Naive thymus-derived CD8-positive, alpha-beta T cell (primary cell): Measurements from ENCODE around the gene STIM1. TPM values are rescaled to one million over a fixed set of nuclear protein-coding genes. Genes with fewer than 3 reads are reported as not detected.
"Not testable (repeated sequence)": the region's sequence is repeated elsewhere in the genome, so short reads cannot be mapped to it uniquely, and the experiment has no call there.

Experiments
- ATAC-seq, 2 donors: fragments of 150-1000 bp; cut with Tn5 transposase in 1 of 2; sonication (Bioruptor Pico), chemical (Tn5 transposase) in 1 of 2; 1 replicate in 1 of 2; 2 replicates in 1 of 2; pipeline ENCODE4 v1.10.0; 2021; ENCODE audit warnings: mild to moderate bottlenecking in 2 of 2, moderate library complexity in 2 of 2
- POLR2A ChIA-PET: fragments of 350-600 bp; sonication (Branson Sonifier 250); formaldehyde crosslinking; loops from one replicate; lab custom pipeline; 2021; ENCODE audit warnings: antibody characterized with exemption; lab: Charles Lee
- DNase-seq, 10 donors: peaks; one replicate each; pipeline versions ENCODE4 v3.0.0 to v3.0.0-alpha.2; 2020 to 2022
- H3K27ac Mint-ChIP-seq, 10 donors: one replicate each; pipeline ENCODE4 v1.8.0; 2020 to 2022; ENCODE audit warnings: mild to moderate bottlenecking in 10 of 10, mixed read lengths in 10 of 10, moderate library complexity in 4 of 10, inconsistent platforms in 1 of 10
- H3K27me3 Mint-ChIP-seq, 5 donors: one replicate each; pipeline ENCODE4 v1.8.0; 2021 to 2022; ENCODE audit warnings: mixed read lengths in 5 of 5
- H3K36me3 Mint-ChIP-seq, 3 donors: one replicate each; pipeline ENCODE4 v1.8.0; 2020 to 2022; ENCODE audit warnings: mixed read lengths in 3 of 3, mild to moderate bottlenecking in 2 of 3, inconsistent platforms in 1 of 3
- H3K4me1 Mint-ChIP-seq, 4 donors: one replicate each; pipeline ENCODE4 v1.8.0; 2021 to 2022; ENCODE audit warnings: mixed read lengths in 4 of 4
- H3K4me3 Mint-ChIP-seq, 10 donors: one replicate each; pipeline ENCODE4 v1.8.0; 2020 to 2022; ENCODE audit warnings: mild to moderate bottlenecking in 10 of 10, mixed read lengths in 10 of 10, moderate library complexity in 6 of 10, inconsistent platforms in 1 of 10
- H3K9me3 Mint-ChIP-seq, 9 donors: one replicate each; pipeline ENCODE4 v1.8.0; 2020 to 2022; ENCODE audit warnings: mixed read lengths in 9 of 9, mild to moderate bottlenecking in 3 of 9, inconsistent platforms in 1 of 9, moderate library complexity in 1 of 9
- polyA plus RNA-seq, 3 donors: library from polyadenylated mRNA; unstranded; fragments of 300-500 nt; fragmentation: Illumina TruSeq; gene quantifications; one replicate each; pipeline ENCODE4 v1.2.3, GENCODE V29; 2021
- total RNA-seq, 8 experiments: library from RNA in 2 of 8; stranded (reverse) in 2 of 8; gene quantifications; one replicate each; pipeline ENCODE4 v1.2.3 and lab custom pipeline; 2021 to 2026

The STIM1 gene
- total and polyA plus RNA-seq, 5 experiments from 2014 or later, result 33.4 to 101 (median 39.0) TPM

DNA sequence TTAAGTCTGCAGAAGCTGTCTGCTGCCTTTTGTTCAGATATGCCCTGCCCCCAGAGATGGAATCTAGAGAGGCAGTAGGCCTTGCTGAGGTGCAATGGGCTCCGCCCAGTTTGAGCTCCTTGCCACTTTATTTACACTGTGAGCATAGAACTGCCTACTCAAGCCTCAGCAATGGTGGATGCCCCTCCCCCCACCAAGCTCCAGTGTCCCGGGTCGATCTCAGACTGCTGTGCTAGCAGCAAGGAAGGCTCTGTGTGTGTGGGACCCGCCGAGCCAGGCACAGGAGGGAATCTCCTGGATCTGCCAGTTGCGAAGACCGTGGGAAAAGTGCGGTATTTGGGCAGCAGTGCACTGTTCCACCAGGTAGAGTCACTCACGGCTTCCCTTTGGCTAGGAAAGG, 161.1 kb downstream of the STIM1 start:
- POLR2A ChIA-PET, result interaction anchor here (0.8 kb wide), 1 partner anchor 10 kb away, joined by 4 read pairs; no protein-coding TSS in a partner anchor
- peak overlapping the region in 1 of 10 donors; percentile 42 for H3K4me3 Mint-ChIP-seq
- not testable (repeated sequence) for H3K9me3 Mint-ChIP-seq, DNase-seq, ATAC-seq, H3K27me3 Mint-ChIP-seq
- peak overlapping the region in 1 of 10 donors; percentile 22 for H3K27ac Mint-ChIP-seq
- peaks cover 0 to 11% (median 9%) of the 10 kb centered on the region in 3 donors for H3K36me3 Mint-ChIP-seq
- peaks cover 46 to 85% (median 81%) of the 10 kb centered on the region in 4 donors for H3K4me1 Mint-ChIP-seq

DNA sequence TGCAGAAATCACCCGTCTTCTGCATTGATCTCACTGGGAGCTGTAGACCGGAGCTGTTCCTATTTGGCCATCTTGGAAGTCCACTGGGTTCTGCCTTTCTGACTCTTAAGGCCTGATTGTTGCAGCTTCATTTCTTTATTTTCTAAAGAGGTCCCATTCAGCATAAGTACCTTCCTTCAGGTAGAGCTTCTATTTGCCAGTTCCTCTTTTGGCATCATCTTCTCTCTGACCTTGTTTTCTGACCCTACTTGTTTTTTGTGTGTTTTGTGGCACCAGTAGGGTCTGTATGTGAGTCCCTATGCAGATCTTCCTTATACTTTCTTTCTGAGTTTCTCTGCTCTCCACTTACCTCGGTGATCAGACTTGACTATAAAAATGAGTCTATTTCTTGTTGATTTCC, 161.7 kb downstream of the STIM1 start:
- H3K4me1 Mint-ChIP-seq, result peaks cover 42 to 81% (median 76%) of the 10 kb centered on the region in 4 donors
- peaks cover 0 to 10% (median 7%) of the 10 kb centered on the region in 3 donors for H3K36me3 Mint-ChIP-seq
- peak overlapping the region in 1 of 10 donors; percentile 42 for H3K4me3 Mint-ChIP-seq
- ATAC-seq, result no peak
- H3K9me3 Mint-ChIP-seq, result peaks cover 0 to 4% (median 0%) of the 10 kb centered on the region in 9 donors
- H3K27ac Mint-ChIP-seq, result peak overlapping the region in 5 of 10 donors; percentile 15 to 69 (median 39)
- H3K27me3 Mint-ChIP-seq, result no peaks in the 10 kb centered on the region
- POLR2A ChIA-PET, result interaction anchor here (0.8 kb wide), 1 partner anchor 11 kb away, joined by 4 read pairs; no protein-coding TSS in a partner anchor
- no peak for DNase-seq

DNA sequence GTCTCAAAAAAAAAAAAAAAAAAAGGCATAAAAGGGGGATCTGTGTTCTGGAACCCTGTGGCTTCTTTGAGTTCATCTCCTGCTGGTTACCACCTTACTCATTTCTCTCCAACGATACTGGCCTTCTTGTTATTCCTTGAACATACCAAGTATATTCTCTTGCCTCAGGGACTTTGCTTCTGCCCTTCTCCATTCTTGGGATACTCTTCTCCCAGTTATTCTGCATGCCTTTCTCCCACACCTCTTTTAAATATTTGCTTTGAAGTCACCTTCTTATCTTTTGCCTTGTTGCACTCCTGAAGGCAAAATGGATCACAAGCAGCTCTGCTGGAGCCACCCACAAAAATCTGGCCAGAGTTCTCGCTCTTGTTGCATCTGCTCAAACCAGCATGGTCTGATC, 163.2 kb downstream of the STIM1 start:
- peak overlapping the region in 9 of 10 donors; percentile 30 to 67 (median 55) for H3K27ac Mint-ChIP-seq
- H3K36me3 Mint-ChIP-seq, result peaks cover 3 to 19% (median 16%) of the 10 kb centered on the region in 3 donors
- H3K4me1 Mint-ChIP-seq, result peaks cover 45 to 78% (median 71%) of the 10 kb centered on the region in 4 donors
- H3K27me3 Mint-ChIP-seq, result no peaks in the 10 kb centered on the region
- DNase-seq (no peak), ATAC-seq (no peak)
- H3K9me3 Mint-ChIP-seq, result no peaks in the 10 kb centered on the region
- H3K4me3 Mint-ChIP-seq, result no peak overlapping the region
- POLR2A ChIA-PET, result no interaction called here

DNA sequence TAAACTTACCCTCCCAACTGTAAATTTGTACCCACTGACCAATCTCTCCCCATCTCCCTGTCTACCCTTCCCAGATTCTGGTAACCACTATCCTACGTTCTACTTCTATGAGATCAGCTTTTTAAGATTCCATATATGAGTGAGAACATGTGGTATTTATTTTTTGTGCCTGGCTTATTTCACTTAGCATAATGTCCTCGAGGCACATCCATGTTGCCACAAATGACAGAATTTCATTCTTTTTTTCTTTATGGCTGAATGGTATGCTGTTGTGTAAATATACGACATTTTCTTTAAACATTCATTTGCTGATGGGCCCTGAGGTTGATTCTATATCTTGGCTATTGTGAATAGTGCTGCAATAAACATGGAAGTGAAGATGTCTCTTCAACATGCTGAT, 164.4 kb downstream of the STIM1 start:
- H3K27me3 Mint-ChIP-seq, result no peaks in the 10 kb centered on the region
- ATAC-seq (no peak), DNase-seq (no peak)
- H3K36me3 Mint-ChIP-seq, result peaks cover 12 to 32% (median 29%) of the 10 kb centered on the region in 3 donors
- H3K27ac Mint-ChIP-seq, result peak overlapping the region in 7 of 10 donors; percentile 3 to 79 (median 50)
- H3K4me1 Mint-ChIP-seq, result peaks cover 45 to 78% (median 66%) of the 10 kb centered on the region in 4 donors
- H3K9me3 Mint-ChIP-seq, result no peaks in the 10 kb centered on the region
- POLR2A ChIA-PET, result no interaction called here
- H3K4me3 Mint-ChIP-seq, result no peak overlapping the region

DNA sequence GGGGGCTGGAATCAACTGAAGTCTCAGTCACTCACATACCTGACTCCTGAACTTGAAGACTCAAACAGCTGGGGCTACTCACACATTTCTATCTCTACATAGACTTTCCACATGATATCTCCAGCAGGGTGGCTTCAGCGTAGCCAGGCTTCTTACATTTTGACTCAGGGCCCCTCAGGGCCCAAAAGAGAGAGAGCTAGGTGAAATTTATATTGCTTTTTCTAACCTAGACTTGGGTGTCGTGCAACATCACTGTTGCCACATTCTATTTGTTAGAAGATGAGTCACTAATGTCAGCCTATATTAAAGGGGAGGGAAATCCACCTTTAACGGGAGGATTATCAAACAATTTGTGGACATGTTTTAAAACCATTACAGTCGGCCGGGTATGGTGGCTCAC, 167.2 kb downstream of the STIM1 start:
- H3K36me3 Mint-ChIP-seq, result peaks cover 21 to 56% (median 49%) of the 10 kb centered on the region in 3 donors
- peaks cover 0 to 7% (median 0%) of the 10 kb centered on the region in 9 donors for H3K9me3 Mint-ChIP-seq
- no peaks in the 10 kb centered on the region for H3K27me3 Mint-ChIP-seq
- no peak for DNase-seq
- H3K27ac Mint-ChIP-seq, result peak overlapping the region in 8 of 10 donors; percentile 2 to 76 (median 44)
- POLR2A ChIA-PET, result interaction anchor here (1.1 kb wide), 1 partner anchor 17 kb away, joined by 4 read pairs; no protein-coding TSS in a partner anchor
- no peak for ATAC-seq
- no peak overlapping the region for H3K4me3 Mint-ChIP-seq
- peaks cover 33 to 68% (median 43%) of the 10 kb centered on the region in 4 donors for H3K4me1 Mint-ChIP-seq

DNA sequence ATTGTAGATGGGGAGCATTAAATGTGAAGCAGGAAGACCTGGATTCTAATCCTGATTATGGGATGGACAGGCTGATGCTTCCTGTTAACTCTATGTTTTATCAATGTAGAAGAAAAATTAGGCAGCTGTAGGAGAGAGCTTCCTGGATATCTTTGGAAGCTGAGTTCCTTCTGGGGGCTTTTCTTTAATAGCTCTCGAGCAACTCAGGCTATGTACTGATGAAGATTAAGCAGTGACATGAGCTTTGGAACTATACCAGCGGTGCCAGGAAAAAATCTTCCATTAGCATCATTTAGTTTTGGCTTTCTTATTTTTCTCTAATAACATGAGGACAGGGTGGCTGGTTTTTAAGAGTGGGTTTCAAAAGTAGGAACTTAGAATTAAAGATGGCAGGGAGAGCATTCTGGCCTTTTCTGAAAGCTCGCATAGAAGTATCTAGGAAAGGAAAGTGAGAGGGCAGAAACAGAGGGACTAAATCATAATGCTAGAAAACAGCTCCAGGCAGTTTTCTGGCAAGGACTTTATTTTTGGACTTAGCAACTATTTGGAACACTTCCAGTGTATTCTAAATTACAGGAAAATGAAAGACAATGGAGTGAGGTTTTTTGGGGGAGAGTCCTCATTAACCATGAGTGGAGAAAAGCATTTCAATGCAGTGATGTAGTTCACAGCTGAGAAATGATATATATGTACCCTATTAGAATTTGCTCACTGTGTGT, 169.9 kb downstream of the STIM1 start:
- Mint-ChIP-seq H3K4me1 (peaks cover 20 to 51% (median 34%) of the 10 kb centered on the region in 4 donors), H3K4me3 (no peak overlapping the region), H3K27ac (peak overlapping the region in 8 of 10 donors; percentile 13 to 78 (median 48)), H3K27me3 (no peaks in the 10 kb centered on the region), H3K36me3 (peaks cover 21 to 72% (median 61%) of the 10 kb centered on the region in 3 donors), H3K9me3 (peaks cover 0 to 7% (median 2%) of the 10 kb centered on the region in 9 donors)
- DNase-seq, result no peak
- no peak for ATAC-seq
- POLR2A ChIA-PET, result interaction anchor here (0.6 to 1.0 kb wide), 3 partner anchors 13 to 167 kb away, joined by 3 to 6 read pairs (median 4); no protein-coding TSS in a partner anchor

DNA sequence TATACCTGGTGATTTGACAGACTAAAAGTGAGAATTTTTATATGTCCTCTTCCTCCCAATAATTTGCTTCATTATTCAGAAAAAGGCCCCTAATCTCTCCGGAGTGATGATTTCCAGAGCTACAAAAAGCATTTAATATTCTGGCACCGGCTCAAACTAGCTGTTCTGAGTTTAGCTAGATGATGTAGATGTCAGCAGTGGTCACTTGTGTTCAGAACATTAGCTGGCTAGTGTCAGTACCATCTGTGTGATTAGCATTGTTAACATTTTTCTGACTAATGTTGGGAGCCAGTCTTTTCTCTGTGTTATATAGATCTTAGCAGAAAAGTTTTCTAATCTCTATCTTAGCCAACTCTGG, 170.5 kb downstream of the STIM1 start:
- Mint-ChIP-seq H3K4me1 (peaks cover 16 to 45% (median 29%) of the 10 kb centered on the region in 4 donors), H3K9me3 (peaks cover 0 to 7% (median 2%) of the 10 kb centered on the region in 9 donors), H3K27ac (peak overlapping the region in 2 of 10 donors; percentile 11 to 33), H3K4me3 (no peak overlapping the region), H3K36me3 (peaks cover 24 to 75% (median 65%) of the 10 kb centered on the region in 3 donors), H3K27me3 (no peaks in the 10 kb centered on the region)
- DNase-seq (no peak), ATAC-seq (no peak)
- POLR2A ChIA-PET, result interaction anchor here (0.9 to 1.0 kb wide), 2 partner anchors 13 to 43 kb away, joined by 3 to 4 read pairs; no protein-coding TSS in a partner anchor

DNA sequence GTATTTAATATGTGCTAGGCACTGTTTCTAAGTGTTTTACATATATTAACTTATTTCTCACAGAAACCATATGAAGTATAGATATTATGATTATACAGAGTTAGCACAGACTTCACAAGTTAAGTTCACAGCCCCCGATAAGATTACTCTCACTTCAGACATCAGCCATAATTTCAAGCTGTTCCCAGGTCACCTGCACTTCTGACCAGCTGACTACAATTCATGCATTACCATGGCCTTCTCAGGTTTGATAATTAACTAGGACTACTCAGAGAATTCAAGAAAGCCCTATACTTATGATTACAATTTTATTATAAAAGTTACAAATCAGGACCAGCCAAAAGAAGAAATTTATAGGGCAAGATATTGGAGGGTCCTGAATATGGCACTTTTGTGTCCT, 170.9 kb downstream of the STIM1 start:
- H3K27ac Mint-ChIP-seq, result peak overlapping the region in 2 of 10 donors; percentile 11 to 33
- peaks cover 28 to 77% (median 69%) of the 10 kb centered on the region in 3 donors for H3K36me3 Mint-ChIP-seq
- no peak overlapping the region for H3K4me3 Mint-ChIP-seq
- H3K27me3 Mint-ChIP-seq, result no peaks in the 10 kb centered on the region
- H3K4me1 Mint-ChIP-seq, result peaks cover 14 to 41% (median 28%) of the 10 kb centered on the region in 4 donors
- POLR2A ChIA-PET, result interaction anchor here (1.0 kb wide), 1 partner anchor 44 kb away, joined by 4 read pairs; no protein-coding TSS in a partner anchor
- no peak for ATAC-seq
- DNase-seq, result no peak
- peaks cover 0 to 7% (median 2%) of the 10 kb centered on the region in 9 donors for H3K9me3 Mint-ChIP-seq

DNA sequence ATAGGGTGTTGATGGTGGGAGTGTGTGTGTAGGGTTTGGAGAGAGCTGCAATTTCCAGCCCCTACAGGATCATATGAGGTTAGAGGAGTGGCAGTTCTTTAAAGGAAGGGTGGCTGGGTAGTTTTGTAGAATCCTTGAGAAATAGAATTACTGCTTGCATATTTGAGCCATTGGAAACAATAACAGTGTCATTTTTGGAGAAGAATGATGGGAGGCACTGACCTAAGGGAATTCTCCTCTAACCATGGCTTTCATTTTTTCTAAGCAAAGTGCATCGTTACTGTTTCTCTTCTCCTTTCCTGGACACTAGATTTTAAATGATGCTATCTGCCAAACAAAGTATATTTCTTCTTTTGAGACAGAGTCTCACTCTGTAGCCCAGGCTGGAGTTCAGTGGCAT, 172.3 kb downstream of the STIM1 start:
- DNase-seq (no peak), ATAC-seq (no peak)
- Mint-ChIP-seq H3K27ac (peak overlapping the region in 8 of 10 donors; percentile 0 to 72 (median 51)), H3K36me3 (peaks cover 33 to 79% (median 72%) of the 10 kb centered on the region in 3 donors), H3K4me1 (peaks cover 11 to 34% (median 23%) of the 10 kb centered on the region in 4 donors), H3K4me3 (peak overlapping the region in 1 of 10 donors; percentile 22), H3K27me3 (no peaks in the 10 kb centered on the region), H3K9me3 (peaks cover 0 to 18% (median 2%) of the 10 kb centered on the region in 9 donors)
- POLR2A ChIA-PET, result no interaction called here

DNA sequence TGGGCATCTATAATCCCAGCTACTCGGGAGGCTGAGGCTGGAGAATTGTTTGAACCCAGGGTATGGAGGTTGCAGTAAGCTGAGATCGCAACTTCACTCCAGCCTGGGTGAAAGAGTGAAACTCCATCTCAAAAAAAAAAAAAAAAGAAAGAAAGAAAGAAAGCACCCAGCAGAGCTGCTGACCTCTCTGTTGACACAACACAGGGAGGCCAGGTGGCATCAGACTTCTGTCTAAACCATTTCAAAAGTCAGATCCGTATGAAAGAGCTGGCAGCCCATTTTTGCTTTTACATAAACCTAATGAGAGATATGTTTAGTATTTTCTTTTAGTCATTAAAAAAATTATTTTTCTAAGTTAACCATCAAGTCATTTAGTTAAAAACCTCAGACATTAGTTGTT, 174.7 kb downstream of the STIM1 start:
- no peak for ATAC-seq
- no peak overlapping the region for H3K4me3 Mint-ChIP-seq
- peaks cover 8 to 31% (median 20%) of the 10 kb centered on the region in 4 donors for H3K4me1 Mint-ChIP-seq
- no peaks in the 10 kb centered on the region for H3K27me3 Mint-ChIP-seq
- DNase-seq, result no peak
- H3K27ac Mint-ChIP-seq, result peak overlapping the region in 4 of 10 donors; percentile 6 to 83 (median 43)
- POLR2A ChIA-PET, result no interaction called here
- peaks cover 0 to 18% (median 4%) of the 10 kb centered on the region in 9 donors for H3K9me3 Mint-ChIP-seq
- peaks cover 20 to 69% (median 62%) of the 10 kb centered on the region in 3 donors for H3K36me3 Mint-ChIP-seq

DNA sequence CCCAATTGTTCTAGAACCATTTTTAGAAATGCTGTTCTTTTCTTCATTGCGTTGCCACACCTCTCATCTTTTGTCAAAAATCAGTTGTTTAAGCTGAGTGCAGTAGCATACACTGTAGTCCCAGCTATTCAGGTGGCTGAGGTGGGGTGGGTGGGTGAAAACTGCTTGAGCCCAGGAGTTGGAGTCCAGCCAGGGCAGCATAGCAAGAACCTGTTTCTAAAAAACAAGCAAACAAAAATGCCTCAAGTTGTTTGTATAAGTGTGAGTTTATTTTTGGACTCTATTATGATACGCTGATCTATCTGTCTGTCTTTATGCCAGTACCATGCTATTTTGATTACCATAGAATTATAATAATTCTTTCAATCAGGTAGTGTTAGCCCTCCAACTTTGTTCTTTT, 176.6 kb downstream of the STIM1 start:
- peak overlapping the region in 2 of 10 donors; percentile 13 to 39 for H3K27ac Mint-ChIP-seq
- DNase-seq (no peak), ATAC-seq (no peak)
- H3K9me3 Mint-ChIP-seq, result peaks cover 0 to 11% (median 7%) of the 10 kb centered on the region in 9 donors
- no peak overlapping the region for H3K4me3 Mint-ChIP-seq
- POLR2A ChIA-PET, result no interaction called here
- H3K4me1 Mint-ChIP-seq, result peaks cover 16 to 40% (median 30%) of the 10 kb centered on the region in 4 donors
- H3K27me3 Mint-ChIP-seq, result no peaks in the 10 kb centered on the region
- peaks cover 16 to 55% (median 53%) of the 10 kb centered on the region in 3 donors for H3K36me3 Mint-ChIP-seq

DNA sequence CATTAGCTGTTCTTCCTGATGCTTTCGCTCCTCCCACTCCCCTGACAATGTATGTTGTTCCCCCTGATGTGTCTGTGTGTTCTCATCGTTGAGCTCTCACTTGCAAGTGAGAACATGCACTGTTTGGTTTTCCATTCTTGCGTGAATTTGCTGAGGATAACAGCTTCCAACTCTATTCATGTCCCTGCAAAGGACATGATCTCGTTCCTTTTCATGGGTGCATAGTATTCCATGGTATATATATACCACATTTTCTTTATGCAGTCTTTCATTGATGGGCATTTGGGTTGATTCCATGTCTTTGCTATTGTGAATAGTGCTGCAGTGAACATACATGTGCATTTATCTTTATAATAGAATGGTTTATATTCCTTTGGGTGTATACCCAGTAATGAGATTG, 180.5 kb downstream of the STIM1 start:
- POLR2A ChIA-PET, result no interaction called here
- Mint-ChIP-seq H3K27ac (peak overlapping the region in 1 of 10 donors; percentile 66), H3K9me3 (peaks cover 0 to 11% (median 7%) of the 10 kb centered on the region in 9 donors), H3K4me3 (no peak overlapping the region), H3K36me3 (peaks cover 13 to 33% (median 30%) of the 10 kb centered on the region in 3 donors), H3K4me1 (peaks cover 25 to 52% (median 40%) of the 10 kb centered on the region in 4 donors), H3K27me3 (no peaks in the 10 kb centered on the region)
- DNase-seq (no peak), ATAC-seq (no peak)
